ENCODE data around the gene AARS2. TPM values are rescaled to one million over a fixed set of nuclear protein-coding genes. Genes with fewer than 3 reads are reported as not detected.

The AARS2 gene
- total RNA-seq, 1 donor from 2014 or later = 10.7 TPM

GRCh38 chr6:44257025-44257752, 56.0 kb downstream of the AARS2 start, which contains the start of gene SLC35B2:
TSS of gene SLC35B2 (minus strand) at chr6:44257528. CDS start at chr6:44257410, 118 bp downstream.
- peak; percentile 87 for ATAC-seq (ENCODE audit: poor library complexity)
- peak; percentile 78 for DNase-seq
- intact Hi-C loops (cut with DNase I) = no loop called here

GRCh38 chr6:44256775-44257024, 56.4 kb downstream of the AARS2 start:
- ATAC-seq (ENCODE audit: poor library complexity) (no peak), DNase-seq (no peak)
- intact Hi-C loops (cut with DNase I) = no loop called here

- intact Hi-C loops (cut with DNase I) = no loop called here
- no peak for ATAC-seq (ENCODE audit: poor library complexity)
Measured at GRCh38 chr6:44255871-44256774, 57.0 kb downstream of the AARS2 start.

GRCh38 chr6:44255105-44255808, 57.9 kb downstream of the AARS2 start:
- no peak for ATAC-seq (ENCODE audit: poor library complexity)
- DNase-seq = no peak
- intact Hi-C loops (cut with DNase I) = no loop called here

More at GRCh38 chr6:44255871-44256774, 57.0 kb downstream of the AARS2 start:
- DNase-seq = no peak

GRCh38 chr6:44254191-44255104, 58.7 kb downstream of the AARS2 start:
- intact Hi-C loops (cut with DNase I) = no loop called here
- no peak for ATAC-seq (ENCODE audit: poor library complexity)
- DNase-seq = no peak

GRCh38 chr6:44253307-44254101, 59.6 kb downstream of the AARS2 start:
- DNase-seq (no peak), ATAC-seq (ENCODE audit: poor library complexity) (no peak)
- intact Hi-C loops (cut with DNase I) = no loop called here

- DNase-seq (no peak), ATAC-seq (ENCODE audit: poor library complexity) (no peak)
- intact Hi-C loops (cut with DNase I) = no loop called here
Measured at GRCh38 chr6:44251576-44252524, 61.3 kb downstream of the AARS2 start.

GRCh38 chr6:44250718-44251123, 62.4 kb downstream of the AARS2 start:
- ATAC-seq (ENCODE audit: poor library complexity) (no peak), DNase-seq (no peak)
- intact Hi-C loops (cut with DNase I) = no loop called here

GRCh38 chr6:44250067-44250717, 63.0 kb downstream of the AARS2 start:
- DNase-seq (no peak), ATAC-seq (ENCODE audit: poor library complexity) (no peak)
- intact Hi-C loops (cut with DNase I) = no loop called here

Other genes with a start within 250 kb of the AARS2 start
- 41.0 TPM for gene MRPL14, start 185.9 kb downstream of the AARS2 start, total RNA-seq
- 46.3 TPM for gene TMEM63B, start 185.8 kb downstream of the AARS2 start, total RNA-seq
- gene CAPN11, start 154.5 kb downstream of the AARS2 start, total RNA-seq = 0.43 TPM
- 0.56 TPM for gene MYMX, start 96.4 kb downstream of the AARS2 start, total RNA-seq
- gene SLC29A1, start 89.8 kb downstream of the AARS2 start, total RNA-seq = 181 TPM
- 853 TPM for gene HSP90AB1, start 66.2 kb downstream of the AARS2 start, total RNA-seq
- gene SLC35B2, start 55.8 kb downstream of the AARS2 start, total RNA-seq = 19.4 TPM
- gene NFKBIE, start 47.8 kb downstream of the AARS2 start, total RNA-seq = 3.7 TPM
- gene TMEM151B, start 42.9 kb downstream of the AARS2 start, total RNA-seq = not detected
- not detected for gene SPATS1, start 29.3 kb upstream of the AARS2 start, total RNA-seq
- gene CDC5L, start 74.4 kb upstream of the AARS2 start, total RNA-seq = 16.5 TPM

All from Right ventricle myocardium superior (tissue), 1 donor.